Calu3 (cell line): Measurements from ENCODE around the gene GREB1L. TPM values are rescaled to one million over a fixed set of nuclear protein-coding genes. Genes with fewer than 3 reads are reported as not detected.
"Not testable (repeated sequence)": the region's sequence is repeated elsewhere in the genome, so short reads cannot be mapped to it uniquely, and the experiment has no call there.

Experiments
- BruUV-seq: library from RNA; stranded (reverse); fragments of 400-500 nt; replicated peaks from 2 replicates; lab custom pipeline; 2021; lab: Mats Ljungman, UMichigan
- CTCF ChIA-PET: fragments of 300-600 bp; sonication (Branson Sonifier 250); formaldehyde crosslinking; loops from one replicate; lab custom pipeline; 2022; ENCODE audit warnings: antibody characterized with exemption; lab: Charles Lee
- DNase-seq: peaks from one replicate; pipeline ENCODE4 v3.0.0; 2022
- H3K27ac Mint-ChIP-seq: one replicate; pipeline ENCODE4 v1.8.0; 2022; ENCODE audit warnings: mixed read lengths; ENCODE audit not compliant: unreplicated experiment
- H3K27me3 Mint-ChIP-seq: one replicate; pipeline ENCODE4 v1.8.0; 2022; ENCODE audit warnings: mixed read lengths; ENCODE audit not compliant: unreplicated experiment
- H3K36me3 Mint-ChIP-seq: one replicate; pipeline ENCODE4 v1.8.0; 2022; ENCODE audit warnings: mild to moderate bottlenecking, moderate library complexity, mixed read lengths; ENCODE audit not compliant: insufficient read depth, unreplicated experiment
- H3K4me1 Mint-ChIP-seq: one replicate; pipeline ENCODE4 v1.8.0; 2022; ENCODE audit warnings: mild to moderate bottlenecking, low read depth, mixed read lengths; ENCODE audit not compliant: unreplicated experiment
- H3K4me3 Mint-ChIP-seq: one replicate; pipeline ENCODE4 v1.8.0; 2022; ENCODE audit warnings: mild to moderate bottlenecking, low read depth, moderate library complexity, mixed read lengths; ENCODE audit not compliant: unreplicated experiment
- H3K9me3 Mint-ChIP-seq: one replicate; pipeline ENCODE4 v1.8.0; 2022; ENCODE audit warnings: low read depth, mixed read lengths; ENCODE audit not compliant: unreplicated experiment
- intact Hi-C: fragments of 100-400 bp; cut with micrococcal nuclease; formaldehyde crosslinking; loops from one replicate; pipeline ENCODE4 v1.10.0; 2022; ENCODE audit not compliant: unreplicated experiment
- total RNA-seq: library from RNA; stranded (reverse); gene quantifications from 2 replicates; pipeline ENCODE4 v1.2.3, GENCODE V29; 2022
- TF ChIP-seq, protein P1 (sequence below): fragments of 200-600 bp; IDR thresholded peaks from one replicate; pipeline ENCODE4 v1.8.0; 2022; ENCODE audit warnings: antibody characterized with exemption; ENCODE audit not compliant: unreplicated experiment

The GREB1L gene
- total RNA-seq, 1 experiment from 2014 or later = 3.8 TPM

DNA sequence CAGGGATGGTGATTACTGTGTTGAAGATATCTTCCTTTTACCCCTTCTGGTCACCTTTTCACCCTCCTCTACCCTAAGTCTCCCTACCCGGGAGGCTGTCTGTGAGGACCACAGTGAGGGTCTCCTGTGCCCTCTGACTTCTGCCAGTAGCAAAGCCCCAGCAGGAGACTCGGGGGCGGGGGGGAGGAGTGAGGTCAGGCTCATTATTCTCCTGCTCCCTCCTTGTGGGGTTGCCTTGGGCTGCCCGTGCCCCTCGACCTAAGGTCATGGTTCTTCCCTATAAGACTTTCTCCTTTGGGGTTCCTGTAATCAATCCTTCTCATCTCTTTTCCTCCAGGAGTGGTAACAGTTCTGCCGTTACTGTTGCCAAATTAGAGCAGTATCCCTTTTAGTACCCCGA, 65.5 kb downstream of the GREB1L start:
- H3K9me3 Mint-ChIP-seq = no peaks in the 10 kb centered on the region
- TF ChIP-seq, protein P1, sequence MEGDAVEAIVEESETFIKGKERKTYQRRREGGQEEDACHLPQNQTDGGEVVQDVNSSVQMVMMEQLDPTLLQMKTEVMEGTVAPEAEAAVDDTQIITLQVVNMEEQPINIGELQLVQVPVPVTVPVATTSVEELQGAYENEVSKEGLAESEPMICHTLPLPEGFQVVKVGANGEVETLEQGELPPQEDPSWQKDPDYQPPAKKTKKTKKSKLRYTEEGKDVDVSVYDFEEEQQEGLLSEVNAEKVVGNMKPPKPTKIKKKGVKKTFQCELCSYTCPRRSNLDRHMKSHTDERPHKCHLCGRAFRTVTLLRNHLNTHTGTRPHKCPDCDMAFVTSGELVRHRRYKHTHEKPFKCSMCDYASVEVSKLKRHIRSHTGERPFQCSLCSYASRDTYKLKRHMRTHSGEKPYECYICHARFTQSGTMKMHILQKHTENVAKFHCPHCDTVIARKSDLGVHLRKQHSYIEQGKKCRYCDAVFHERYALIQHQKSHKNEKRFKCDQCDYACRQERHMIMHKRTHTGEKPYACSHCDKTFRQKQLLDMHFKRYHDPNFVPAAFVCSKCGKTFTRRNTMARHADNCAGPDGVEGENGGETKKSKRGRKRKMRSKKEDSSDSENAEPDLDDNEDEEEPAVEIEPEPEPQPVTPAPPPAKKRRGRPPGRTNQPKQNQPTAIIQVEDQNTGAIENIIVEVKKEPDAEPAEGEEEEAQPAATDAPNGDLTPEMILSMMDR = no peak
- H3K4me3 Mint-ChIP-seq = no peak overlapping the region
- intact Hi-C loops = no loop called here
- no TSS peak for BruUV-seq
- CTCF ChIA-PET = no interaction called here
- H3K27ac Mint-ChIP-seq = no peak overlapping the region
- H3K36me3 Mint-ChIP-seq = no peaks in the 10 kb centered on the region
- H3K27me3 Mint-ChIP-seq = no peaks in the 10 kb centered on the region
- no peaks in the 10 kb centered on the region for H3K4me1 Mint-ChIP-seq
- no peak for DNase-seq

DNA sequence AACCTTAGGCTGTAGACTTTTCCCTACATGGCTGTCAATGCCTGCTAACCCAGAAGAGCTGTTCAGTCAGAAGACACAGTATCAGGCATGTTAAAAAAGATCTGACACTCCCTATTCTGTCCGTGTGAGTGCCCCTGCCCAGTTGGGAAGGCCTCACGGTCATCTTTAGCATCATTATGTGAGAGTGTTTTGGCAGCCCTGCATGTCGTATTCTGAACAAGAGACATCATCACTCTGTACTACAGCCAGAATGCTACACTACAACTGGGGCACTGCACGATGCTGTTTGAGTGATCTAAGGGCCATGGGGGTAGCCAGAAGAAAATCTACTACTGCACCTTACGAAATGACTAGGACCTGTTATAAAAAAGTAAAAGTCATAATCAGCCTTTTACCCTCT, 67.2 kb downstream of the GREB1L start:
- Mint-ChIP-seq H3K27me3 (no peaks in the 10 kb centered on the region), H3K4me3 (no peak overlapping the region), H3K4me1 (no peaks in the 10 kb centered on the region), H3K36me3 (no peaks in the 10 kb centered on the region), H3K9me3 (no peaks in the 10 kb centered on the region), H3K27ac (no peak overlapping the region)
- TF ChIP-seq, protein P1 = no peak
- DNase-seq = no peak
- BruUV-seq = no TSS peak
- CTCF ChIA-PET = no interaction called here
- intact Hi-C loops = no loop called here

GRCh38 chr18:21311980-21312379, 69.9 kb downstream of the GREB1L start:
- BruUV-seq = not testable (repeated sequence)

GRCh38 chr18:21313576-21313975, 71.5 kb downstream of the GREB1L start:
- Mint-ChIP-seq H3K4me1 (no peaks in the 10 kb centered on the region), H3K9me3 (no peaks in the 10 kb centered on the region), H3K4me3 (no peak overlapping the region), H3K27ac (no peak overlapping the region), H3K36me3 (no peaks in the 10 kb centered on the region), H3K27me3 (no peaks in the 10 kb centered on the region)
- TF ChIP-seq, protein P1 = no peak
- intact Hi-C loops = no loop called here
- CTCF ChIA-PET = interaction anchor here (0.6 kb wide), 1 partner anchor 136 kb away, joined by 3 read pairs; no protein-coding TSS in a partner anchor
- no peak for DNase-seq
- no TSS peak for BruUV-seq

More at GRCh38 chr18:21311980-21312379, 69.9 kb downstream of the GREB1L start:
- H3K9me3 Mint-ChIP-seq, H3K27ac Mint-ChIP-seq, CTCF ChIA-PET, H3K36me3 Mint-ChIP-seq, H3K4me1 Mint-ChIP-seq, H3K27me3 Mint-ChIP-seq, H3K4me3 Mint-ChIP-seq, intact Hi-C loops, DNase-seq: not testable (repeated sequence)

GRCh38 chr18:21314724-21315123, 72.7 kb downstream of the GREB1L start:
- no peaks in the 10 kb centered on the region for H3K27me3 Mint-ChIP-seq
- no peaks in the 10 kb centered on the region for H3K9me3 Mint-ChIP-seq
- H3K4me3 Mint-ChIP-seq = no peak overlapping the region
- no peak for DNase-seq
- intact Hi-C loops = no loop called here
- BruUV-seq = no TSS peak
- no peak overlapping the region for H3K27ac Mint-ChIP-seq
- TF ChIP-seq, protein P1 = no peak
- CTCF ChIA-PET = no interaction called here
- no peaks in the 10 kb centered on the region for H3K4me1 Mint-ChIP-seq
- no peaks in the 10 kb centered on the region for H3K36me3 Mint-ChIP-seq

DNA sequence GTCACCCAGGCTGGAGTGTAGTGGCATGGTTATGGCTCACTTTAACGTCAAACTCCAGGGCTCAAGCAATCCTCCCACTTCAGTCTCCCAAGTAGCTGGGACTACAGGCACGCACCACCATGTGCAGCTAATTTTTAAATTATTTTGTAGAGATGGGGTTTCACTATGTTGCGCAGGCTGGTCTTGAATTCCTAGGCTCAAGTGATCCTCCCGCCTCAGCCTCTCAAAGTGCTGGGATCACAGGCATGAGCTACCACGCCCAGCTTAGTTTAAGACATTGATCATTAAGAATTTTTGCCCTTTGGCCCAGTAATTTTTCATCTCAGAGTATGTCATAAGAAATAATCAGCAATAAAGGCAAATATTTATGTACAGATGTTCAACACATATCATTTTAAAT, 73.1 kb downstream of the GREB1L start:
- H3K9me3 Mint-ChIP-seq, DNase-seq, BruUV-seq, H3K4me3 Mint-ChIP-seq, H3K36me3 Mint-ChIP-seq, CTCF ChIA-PET, H3K4me1 Mint-ChIP-seq, H3K27ac Mint-ChIP-seq, intact Hi-C loops, H3K27me3 Mint-ChIP-seq: not testable (repeated sequence)
